ENCODE data around the gene JADE3.

The JADE3 gene

DNA sequence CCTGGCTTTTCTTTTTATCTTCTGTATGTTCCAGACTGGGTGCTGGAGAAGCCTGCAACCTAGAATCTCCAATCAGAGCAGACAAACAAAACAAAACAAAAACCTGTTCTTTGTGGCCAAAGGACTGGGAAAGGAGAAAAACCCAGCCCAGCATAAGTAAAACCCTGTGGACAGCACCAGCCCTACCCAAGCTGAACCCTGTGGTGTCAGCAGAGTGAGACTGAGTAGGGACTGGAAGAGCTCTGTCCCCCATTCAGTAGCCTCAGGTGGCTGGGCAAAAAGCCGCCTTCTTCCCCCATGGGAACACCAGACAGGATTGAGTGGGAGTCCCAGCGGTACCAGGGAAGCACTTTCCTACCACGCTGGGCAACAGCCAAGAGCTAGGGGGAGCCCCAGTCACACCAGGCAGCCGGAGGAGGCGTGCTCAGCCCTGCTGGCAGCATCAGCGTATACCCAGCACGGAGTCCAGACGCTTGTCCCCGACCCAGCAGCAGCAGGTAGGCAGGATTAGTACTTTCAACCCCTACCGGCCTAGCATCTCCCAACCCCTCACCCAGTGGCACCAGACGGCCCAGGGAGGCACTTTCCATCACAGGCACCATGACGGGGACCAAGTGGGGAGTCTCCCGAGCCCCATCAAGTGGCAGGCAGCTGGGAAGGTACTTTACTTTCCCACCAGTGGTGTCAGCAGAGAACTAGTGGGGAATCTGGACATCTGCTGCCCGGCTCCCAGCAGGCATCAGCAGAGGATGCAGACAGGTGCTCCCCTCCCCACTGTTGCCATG lies 8.6 kb upstream of the JADE3 start:
- Histone ChIP-seq H3K27ac (ENCODE audit: insufficient read depth, low read length, poor library complexity, severe bottlenecking) (no peak overlapping the region), H3K9me3 (ENCODE audit: control insufficient read depth, low read length) (no peaks in the 10 kb centered on the region), H3K4me1 (ENCODE audit: control insufficient read depth, insufficient read depth, low read length, poor library complexity, severe bottlenecking) (no peaks in the 10 kb centered on the region), H3K36me3 (ENCODE audit: control insufficient read depth, insufficient read depth, low read length) (no peaks in the 10 kb centered on the region), H3K4me3 (ENCODE audit: insufficient read depth, low read depth, low read length, poor library complexity, severe bottlenecking) (no peak overlapping the region), H3K27me3 (replicated peaks; ENCODE audit: control insufficient read depth, insufficient read depth, low read length, poor library complexity, severe bottlenecking) (no peaks in the 10 kb centered on the region)
- peak; percentile 17 to 29 (median 19) for DNase-seq

DNA sequence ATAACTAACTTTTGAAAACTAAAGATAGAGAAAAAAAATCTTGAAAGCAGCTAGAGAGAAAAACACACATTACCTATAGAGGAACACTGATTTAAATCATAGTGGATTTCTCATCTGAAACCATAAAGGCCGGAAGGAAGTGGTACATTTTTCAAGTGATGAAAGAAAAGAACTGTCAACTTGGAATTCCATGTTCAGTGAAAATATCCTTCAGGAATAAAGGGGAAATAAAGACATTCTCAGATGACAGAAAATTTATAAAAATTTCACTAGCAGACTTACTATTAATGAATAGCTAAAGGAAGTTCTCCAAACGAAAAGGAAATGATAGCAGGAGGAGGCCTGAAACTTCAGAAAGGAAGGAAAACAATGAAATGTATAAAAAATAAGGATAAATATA lies 7.6 kb upstream of the JADE3 start:
- no peak overlapping the region for H3K27ac ChIP-seq (ENCODE audit: insufficient read depth, low read length, poor library complexity, severe bottlenecking)
- DNase-seq, result no peak
- no peaks in the 10 kb centered on the region for H3K4me1 ChIP-seq (ENCODE audit: control insufficient read depth, insufficient read depth, low read length, poor library complexity, severe bottlenecking)

DNA sequence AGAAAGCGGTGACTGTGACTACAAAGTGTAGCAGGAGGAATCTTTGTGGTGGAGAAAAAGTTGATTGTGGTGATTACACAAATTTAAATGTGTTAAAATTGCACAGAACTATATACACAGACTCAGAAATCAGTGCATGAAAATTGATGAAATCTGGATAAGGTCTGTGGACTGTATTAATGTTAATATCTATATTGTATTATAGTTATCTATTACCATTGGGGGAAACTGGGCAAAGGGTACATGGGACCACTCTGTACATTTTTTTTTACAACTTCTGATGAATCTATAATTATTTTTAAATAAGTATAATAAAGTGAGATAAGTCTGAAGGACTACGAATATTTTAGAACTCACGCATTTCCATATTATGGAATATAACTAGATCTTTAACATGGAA lies 1.8 kb upstream of the JADE3 start:
- Histone ChIP-seq H3K4me1 (ENCODE audit: control insufficient read depth, insufficient read depth, low read length, poor library complexity, severe bottlenecking) (peaks cover 5% of the 10 kb centered on the region), H3K27me3 (replicated peaks; ENCODE audit: control insufficient read depth, insufficient read depth, low read length, poor library complexity, severe bottlenecking) (peaks cover 3% of the 10 kb centered on the region), H3K27ac (ENCODE audit: insufficient read depth, low read length, poor library complexity, severe bottlenecking) (no peak overlapping the region), H3K4me3 (ENCODE audit: insufficient read depth, low read depth, low read length, poor library complexity, severe bottlenecking) (no peak overlapping the region), H3K9me3 (ENCODE audit: control insufficient read depth, low read length) (no peaks in the 10 kb centered on the region), H3K36me3 (ENCODE audit: control insufficient read depth, insufficient read depth, low read length) (no peaks in the 10 kb centered on the region)
- DNase-seq, result no peak

More for the DNA sequence above, 7.6 kb upstream of the JADE3 start:
- Histone ChIP-seq H3K9me3 (ENCODE audit: control insufficient read depth, low read length) (no peaks in the 10 kb centered on the region), H3K36me3 (ENCODE audit: control insufficient read depth, insufficient read depth, low read length) (no peaks in the 10 kb centered on the region), H3K4me3 (ENCODE audit: insufficient read depth, low read depth, low read length, poor library complexity, severe bottlenecking) (no peak overlapping the region), H3K27me3 (replicated peaks; ENCODE audit: control insufficient read depth, insufficient read depth, low read length, poor library complexity, severe bottlenecking) (no peaks in the 10 kb centered on the region)

DNA sequence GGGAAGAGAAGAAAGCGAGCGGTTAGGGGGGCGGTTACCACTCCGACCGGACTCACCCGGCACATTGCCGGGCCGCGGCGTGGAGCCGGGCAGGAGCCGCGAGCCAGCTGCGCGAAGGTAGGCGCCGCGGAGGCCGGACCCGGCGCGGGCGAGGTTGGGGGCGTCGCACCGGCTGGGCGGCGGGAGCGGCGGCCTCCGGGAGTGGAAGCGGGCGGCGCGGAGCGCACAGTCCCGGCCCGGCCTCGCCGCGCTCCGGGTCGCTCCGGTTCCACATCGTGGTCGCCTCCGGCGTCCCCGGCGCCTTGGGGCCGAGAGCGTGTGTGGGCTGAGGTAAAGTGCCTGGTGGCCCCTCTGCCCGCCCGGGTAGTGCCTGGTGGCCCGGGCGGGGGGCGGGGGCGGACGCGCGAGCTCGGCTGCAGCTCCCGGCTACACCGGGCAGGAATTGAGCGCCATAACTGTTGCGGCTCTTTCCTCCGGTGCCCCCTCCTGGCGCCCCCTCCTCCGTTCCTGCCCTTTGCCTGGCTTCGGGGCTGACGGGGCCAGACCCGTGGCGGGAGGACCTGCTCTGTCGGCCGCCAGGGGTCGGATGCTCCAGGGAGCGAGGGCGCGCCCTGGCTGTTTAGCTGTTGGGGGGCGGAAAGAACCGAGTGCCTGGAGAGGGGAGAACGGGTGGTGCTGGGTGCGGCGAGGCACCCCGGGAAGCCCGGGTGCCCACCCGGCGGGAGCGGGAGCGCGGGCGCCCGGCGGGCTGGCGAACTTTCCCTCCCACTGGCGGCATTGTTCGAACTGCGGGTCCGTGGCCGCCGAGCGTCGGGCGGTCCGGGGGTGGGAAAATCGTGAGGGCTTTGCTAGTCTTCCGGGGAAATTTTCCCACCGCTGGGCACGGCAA lies 626 bp downstream of the JADE3 start:
- Histone ChIP-seq H3K27ac (ENCODE audit: insufficient read depth, low read length, poor library complexity, severe bottlenecking) (no peak overlapping the region), H3K4me1 (ENCODE audit: control insufficient read depth, insufficient read depth, low read length, poor library complexity, severe bottlenecking) (peaks cover 5% of the 10 kb centered on the region)
- no peak for DNase-seq

DNA sequence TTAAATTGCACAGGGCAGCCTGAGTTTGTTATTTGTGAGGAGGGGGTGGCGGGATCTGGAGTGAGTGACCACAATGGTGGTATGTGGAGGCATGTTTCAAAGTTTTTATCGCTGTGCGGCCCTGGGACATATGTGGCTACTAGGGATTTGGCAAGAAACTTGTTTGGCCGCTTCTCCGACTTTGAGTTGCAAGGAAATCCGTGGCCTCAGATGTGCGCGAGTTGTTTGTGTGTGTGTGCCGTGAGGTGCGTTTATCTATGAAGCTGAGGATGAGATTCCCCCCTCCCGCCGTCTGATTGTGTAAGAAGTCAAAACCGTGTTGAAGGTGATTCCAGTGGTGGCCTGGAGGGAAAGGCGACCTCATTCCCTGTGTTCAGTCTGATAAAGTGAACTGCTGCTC lies 1.4 kb downstream of the JADE3 start:
- peak overlapping the region; percentile 58 for H3K4me3 ChIP-seq (ENCODE audit: insufficient read depth, low read depth, low read length, poor library complexity, severe bottlenecking)
- no peak for DNase-seq
- H3K9me3 ChIP-seq (ENCODE audit: control insufficient read depth, low read length), result no peaks in the 10 kb centered on the region
- no peaks in the 10 kb centered on the region for H3K36me3 ChIP-seq (ENCODE audit: control insufficient read depth, insufficient read depth, low read length)
- no peak overlapping the region for H3K27ac ChIP-seq (ENCODE audit: insufficient read depth, low read length, poor library complexity, severe bottlenecking)
- H3K27me3 ChIP-seq (replicated peaks; ENCODE audit: control insufficient read depth, insufficient read depth, low read length, poor library complexity, severe bottlenecking), result peaks cover 5% of the 10 kb centered on the region
- H3K4me1 ChIP-seq (ENCODE audit: control insufficient read depth, insufficient read depth, low read length, poor library complexity, severe bottlenecking), result peaks cover 5% of the 10 kb centered on the region

More for the DNA sequence above, 626 bp downstream of the JADE3 start:
- H3K27me3 ChIP-seq (replicated peaks; ENCODE audit: control insufficient read depth, insufficient read depth, low read length, poor library complexity, severe bottlenecking), result peaks cover 5% of the 10 kb centered on the region
- no peaks in the 10 kb centered on the region for H3K9me3 ChIP-seq (ENCODE audit: control insufficient read depth, low read length)
- peak overlapping the region; percentile 58 for H3K4me3 ChIP-seq (ENCODE audit: insufficient read depth, low read depth, low read length, poor library complexity, severe bottlenecking)
- H3K36me3 ChIP-seq (ENCODE audit: control insufficient read depth, insufficient read depth, low read length), result no peaks in the 10 kb centered on the region

DNA sequence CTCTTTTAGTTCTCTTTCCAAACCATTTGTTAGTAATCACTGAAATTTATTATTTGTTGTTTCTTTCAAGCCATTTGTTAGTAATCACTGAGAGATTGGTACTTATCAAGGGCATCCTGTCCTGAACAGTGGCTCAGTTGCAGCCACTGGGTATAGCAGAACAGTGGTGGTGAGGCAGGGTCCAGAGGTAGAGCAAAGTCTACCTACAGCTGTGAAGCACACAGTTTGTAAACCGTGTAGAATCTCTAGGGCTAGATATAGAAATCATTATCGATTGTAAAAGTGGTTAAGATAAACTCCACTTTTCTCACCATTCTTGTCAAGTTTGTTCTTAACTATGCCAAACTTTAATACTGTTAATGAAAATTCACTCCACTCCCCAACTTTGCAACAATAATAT lies 4.1 kb downstream of the JADE3 start:
- Histone ChIP-seq H3K27ac (ENCODE audit: insufficient read depth, low read length, poor library complexity, severe bottlenecking) (no peak overlapping the region), H3K27me3 (replicated peaks; ENCODE audit: control insufficient read depth, insufficient read depth, low read length, poor library complexity, severe bottlenecking) (peaks cover 5% of the 10 kb centered on the region), H3K4me3 (ENCODE audit: insufficient read depth, low read depth, low read length, poor library complexity, severe bottlenecking) (no peak overlapping the region), H3K36me3 (ENCODE audit: control insufficient read depth, insufficient read depth, low read length) (no peaks in the 10 kb centered on the region), H3K4me1 (ENCODE audit: control insufficient read depth, insufficient read depth, low read length, poor library complexity, severe bottlenecking) (peaks cover 5% of the 10 kb centered on the region), H3K9me3 (ENCODE audit: control insufficient read depth, low read length) (no peaks in the 10 kb centered on the region)
- DNase-seq, result no peak

GRCh38 chrX:46917622-46918021 lies 5.4 kb downstream of the JADE3 start:
- Histone ChIP-seq H3K27ac (ENCODE audit: insufficient read depth, low read length, poor library complexity, severe bottlenecking) (no peak overlapping the region), H3K27me3 (replicated peaks; ENCODE audit: control insufficient read depth, insufficient read depth, low read length, poor library complexity, severe bottlenecking) (peaks cover 5% of the 10 kb centered on the region), H3K4me3 (ENCODE audit: insufficient read depth, low read depth, low read length, poor library complexity, severe bottlenecking) (no peak overlapping the region), H3K36me3 (ENCODE audit: control insufficient read depth, insufficient read depth, low read length) (no peaks in the 10 kb centered on the region), H3K4me1 (ENCODE audit: control insufficient read depth, insufficient read depth, low read length, poor library complexity, severe bottlenecking) (peaks cover 5% of the 10 kb centered on the region), H3K9me3 (ENCODE audit: control insufficient read depth, low read length) (no peaks in the 10 kb centered on the region)
- DNase-seq, result no peak

DNA sequence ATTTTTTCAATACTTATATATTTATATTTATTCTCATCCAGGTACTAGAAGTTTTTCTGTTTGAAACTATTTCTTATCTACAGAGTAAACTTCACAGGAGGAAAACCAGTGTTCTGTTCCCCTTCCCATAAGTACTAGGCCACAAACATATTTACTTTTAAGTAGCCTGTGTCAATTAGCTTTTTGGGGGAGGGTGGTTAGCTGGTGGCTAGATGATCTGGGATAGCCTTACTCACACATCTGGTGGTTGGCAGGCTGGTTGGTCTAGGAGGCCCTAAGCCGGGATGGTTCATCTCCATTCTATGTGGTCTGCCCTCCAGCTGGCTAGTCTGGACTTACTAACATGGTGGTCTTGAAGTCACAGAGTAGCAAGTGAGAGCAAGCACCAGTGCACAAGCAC lies 6.2 kb downstream of the JADE3 start:
- Histone ChIP-seq H3K36me3 (ENCODE audit: control insufficient read depth, insufficient read depth, low read length) (no peaks in the 10 kb centered on the region), H3K4me3 (ENCODE audit: insufficient read depth, low read depth, low read length, poor library complexity, severe bottlenecking) (no peak overlapping the region), H3K27me3 (replicated peaks; ENCODE audit: control insufficient read depth, insufficient read depth, low read length, poor library complexity, severe bottlenecking) (peaks cover 5% of the 10 kb centered on the region), H3K27ac (ENCODE audit: insufficient read depth, low read length, poor library complexity, severe bottlenecking) (no peak overlapping the region), H3K4me1 (ENCODE audit: control insufficient read depth, insufficient read depth, low read length, poor library complexity, severe bottlenecking) (peaks cover 5% of the 10 kb centered on the region), H3K9me3 (ENCODE audit: control insufficient read depth, low read length) (no peaks in the 10 kb centered on the region)
- no peak for DNase-seq

- no peak overlapping the region for H3K27ac ChIP-seq (ENCODE audit: insufficient read depth, low read length, poor library complexity, severe bottlenecking)
- no peak for DNase-seq
Measured at GRCh38 chrX:46920235-46920634, 8.0 kb downstream of the JADE3 start.

DNA sequence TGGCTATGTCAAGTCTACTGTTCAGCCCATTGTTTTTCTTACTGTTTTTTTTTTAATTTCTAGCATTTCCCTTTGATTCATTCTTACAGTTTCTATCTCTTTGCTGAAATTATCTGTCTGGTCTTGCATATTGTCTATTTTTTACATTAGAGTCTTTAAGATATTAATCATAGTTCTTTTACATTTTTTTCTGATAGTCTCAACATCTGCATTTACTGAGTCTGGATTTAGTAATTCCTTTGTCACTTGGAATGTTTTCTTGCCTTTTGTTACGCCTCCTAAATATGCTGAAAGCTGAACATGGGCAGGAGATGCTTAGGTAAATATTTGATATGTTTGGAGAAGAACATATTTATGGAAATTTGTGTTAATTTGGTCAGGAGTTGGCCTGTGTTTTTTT lies 10.4 kb downstream of the JADE3 start:
- H3K36me3 ChIP-seq (ENCODE audit: control insufficient read depth, insufficient read depth, low read length), result no peaks in the 10 kb centered on the region
- no peaks in the 10 kb centered on the region for H3K27me3 ChIP-seq (replicated peaks; ENCODE audit: control insufficient read depth, insufficient read depth, low read length, poor library complexity, severe bottlenecking)
- DNase-seq, result no peak
- H3K27ac ChIP-seq (ENCODE audit: insufficient read depth, low read length, poor library complexity, severe bottlenecking), result no peak overlapping the region
- no peaks in the 10 kb centered on the region for H3K9me3 ChIP-seq (ENCODE audit: control insufficient read depth, low read length)
- no peak overlapping the region for H3K4me3 ChIP-seq (ENCODE audit: insufficient read depth, low read depth, low read length, poor library complexity, severe bottlenecking)
- no peaks in the 10 kb centered on the region for H3K4me1 ChIP-seq (ENCODE audit: control insufficient read depth, insufficient read depth, low read length, poor library complexity, severe bottlenecking)

More at GRCh38 chrX:46920235-46920634, 8.0 kb downstream of the JADE3 start:
- Histone ChIP-seq H3K27me3 (replicated peaks; ENCODE audit: control insufficient read depth, insufficient read depth, low read length, poor library complexity, severe bottlenecking) (peaks cover 4% of the 10 kb centered on the region), H3K36me3 (ENCODE audit: control insufficient read depth, insufficient read depth, low read length) (no peaks in the 10 kb centered on the region), H3K4me1 (ENCODE audit: control insufficient read depth, insufficient read depth, low read length, poor library complexity, severe bottlenecking) (no peaks in the 10 kb centered on the region), H3K9me3 (ENCODE audit: control insufficient read depth, low read length) (no peaks in the 10 kb centered on the region), H3K4me3 (ENCODE audit: insufficient read depth, low read depth, low read length, poor library complexity, severe bottlenecking) (no peak overlapping the region)

Data from effector memory CD4-positive, alpha-beta T cell (primary cell).